GM23338 (cell line): ENCODE results near the gene C11orf21. TPM values are rescaled to one million over a fixed set of nuclear protein-coding genes. Genes with fewer than 3 reads are reported as not detected.

Experiments used
- ATAC-seq: fragments of 200-7000 bp; cut with Tn5 transposase; 3 replicates; pipeline ENCODE4 v1.9.1; 2020
- DNase-seq: peaks from one replicate; pipeline ENCODE4 v3.0.0-alpha.2; 2015; ENCODE audit warnings: low spot score
- H2AFZ ChIP-seq: fragments of 200-600 bp; sonication (generic); 2 replicates; pipeline ENCODE4 v1.8.0; 2016; ENCODE audit warnings: antibody characterized with exemption, mild to moderate bottlenecking, moderate library complexity
- H3F3A ChIP-seq: fragments of 200-600 bp; sonication (generic); replicated peaks from 2 replicates; pipeline ENCODE4 v1.8.0; 2017; ENCODE audit warnings: antibody characterized with exemption, mixed run types, low read depth
- H3K27ac ChIP-seq: fragments of 200-600 bp; sonication (generic); 2 replicates; pipeline ENCODE4 v1.6.1; 2016; ENCODE audit warnings: low read depth
- H3K27me3 ChIP-seq: fragments of 200-600 bp; sonication (generic); 2 replicates; pipeline ENCODE4 v1.8.0; 2016; ENCODE audit warnings: mild to moderate bottlenecking, mixed run types, moderate library complexity; ENCODE audit not compliant: insufficient read depth
- H3K36me3 ChIP-seq: fragments of 200-600 bp; sonication (generic); 2 replicates; pipeline ENCODE4 v1.8.0; 2016; ENCODE audit warnings: mild to moderate bottlenecking; ENCODE audit not compliant: insufficient read depth
- H3K4me1 ChIP-seq: fragments of 200-600 bp; sonication (generic); 2 replicates; pipeline ENCODE4 v1.8.0; 2016; ENCODE audit warnings: mild to moderate bottlenecking, moderate library complexity; ENCODE audit not compliant: insufficient read depth
- H3K4me2 ChIP-seq: fragments of 200-600 bp; sonication (generic); 2 replicates; pipeline ENCODE4 v1.7.1; 2017; ENCODE audit warnings: mixed run types
- H3K4me3 ChIP-seq: fragments of 200-600 bp; sonication (generic); 2 replicates; pipeline ENCODE4 v1.6.1; 2016; ENCODE audit warnings: mixed run types
- H3K79me2 ChIP-seq: fragments of 200-600 bp; sonication (generic); replicated peaks from 2 replicates; pipeline ENCODE4 v1.8.0; 2017; ENCODE audit warnings: mild to moderate bottlenecking; ENCODE audit not compliant: insufficient read depth
- H3K9me2 ChIP-seq: fragments of 200-600 bp; sonication (generic); 2 replicates; pipeline ENCODE4 v1.8.0; 2017; ENCODE audit not compliant: insufficient read depth
- H4K20me1 ChIP-seq: fragments of 200-600 bp; sonication (generic); replicated peaks from 2 replicates; pipeline ENCODE4 v1.8.0; 2017; ENCODE audit warnings: mild to moderate bottlenecking; ENCODE audit not compliant: insufficient read depth
- H3K27ac Mint-ChIP-seq: 2 replicates; pipeline ENCODE4 v1.8.0; 2020; ENCODE audit warnings: inconsistent platforms, mild to moderate bottlenecking, moderate library complexity, mixed read lengths
- H3K27me3 Mint-ChIP-seq: 3 replicates; pipeline ENCODE4 v1.8.0; 2022; ENCODE audit warnings: low read depth, mild to moderate bottlenecking, moderate library complexity, mixed read lengths, inconsistent platforms; ENCODE audit not compliant: insufficient read depth, poor library complexity
- H3K36me3 Mint-ChIP-seq: 3 replicates; pipeline ENCODE4 v1.8.0; 2021; ENCODE audit warnings: low read depth, mild to moderate bottlenecking, inconsistent platforms, moderate library complexity, mixed read lengths
- H3K4me1 Mint-ChIP-seq: 3 replicates; pipeline ENCODE4 v1.8.0; 2020; ENCODE audit warnings: mild to moderate bottlenecking, inconsistent platforms, mixed read lengths
- H3K4me3 Mint-ChIP-seq: 3 replicates; pipeline ENCODE4 v1.8.0; 2021; ENCODE audit warnings: moderate library complexity, mild to moderate bottlenecking, inconsistent platforms, mixed read lengths
- H3K9me3 Mint-ChIP-seq: 3 replicates; pipeline ENCODE4 v1.8.0; 2020; ENCODE audit warnings: moderate library complexity, mild to moderate bottlenecking, inconsistent platforms, mixed read lengths
- EZH2 ChIP-seq: fragments of 200-600 bp; sonication (generic); IDR thresholded peaks from one replicate; pipeline ENCODE4 v1.8.0; 2017; ENCODE audit warnings: antibody characterized with exemption, mild to moderate bottlenecking, low read depth; ENCODE audit not compliant: unreplicated experiment
- JUNB ChIP-seq: IDR thresholded peaks from one replicate; pipeline ENCODE4 v1.6.1; 2016; ENCODE audit warnings: antibody characterized with exemption; ENCODE audit not compliant: unreplicated experiment
- POLR2AphosphoS5 ChIP-seq: IDR thresholded peaks from 2 replicates; pipeline ENCODE4 v1.6.1; 2016; ENCODE audit warnings: antibody characterized with exemption, low read depth
- REST ChIP-seq: IDR thresholded peaks from one replicate; pipeline ENCODE4 v1.6.1; 2018; ENCODE audit warnings: antibody characterized with exemption; ENCODE audit not compliant: unreplicated experiment
- STAT1 ChIP-seq: IDR thresholded peaks from one replicate; pipeline ENCODE4 v1.6.1; 2016; ENCODE audit warnings: antibody characterized with exemption; ENCODE audit not compliant: unreplicated experiment
- ZNF114 ChIP-seq: fragments of 250-450 bp; sonication (Bioruptor Pico); IDR thresholded peaks from 2 replicates; pipeline ENCODE4 v1.5.0; 2020; ENCODE audit warnings: mild to moderate bottlenecking, moderate library complexity
- ZNF331 ChIP-seq: fragments of 250-450 bp; sonication (Bioruptor Pico); IDR thresholded peaks from 2 replicates; pipeline ENCODE4 v1.5.0; 2020; ENCODE audit warnings: low read depth, mild to moderate bottlenecking, moderate library complexity
- polyA plus RNA-seq: library from polyadenylated mRNA; unstranded; fragments of >200 nt; fragmentation: Nextera tagmentation; extraction: Ambion mirVana; gene quantifications from 2 replicates; pipeline ENCODE4 v1.2.1, GENCODE V29; 2016
- total RNA-seq: library from RNA; depleted of rRNA; stranded (reverse); fragments of >200 nt; shearing (Covaris generic); gene quantifications from 2 replicates; pipeline ENCODE4 v1.2.3, GENCODE V29; 2014
- TF ChIP-seq, protein P1 (sequence below): fragments of 250-450 bp; sonication (Bioruptor Pico); IDR thresholded peaks from 2 replicates; pipeline ENCODE4 v1.5.0; 2020; ENCODE audit warnings: mild to moderate bottlenecking, moderate library complexity

C11orf21 gene
- total and polyA plus RNA-seq, 2 experiments from 2014 or later = not detected

GRCh38 chr11:2327032-2327431 lies 25.3 kb upstream of the C11orf21 start:
- Mint-ChIP-seq H3K36me3 (peaks cover 9% of the 10 kb centered on the region; the same call in 2 of the 3 replicates), H3K27me3 (peaks cover 5% of the 10 kb centered on the region), H3K4me1 (no peaks in the 10 kb centered on the region), H3K27ac (no peak overlapping the region), H3K4me3 (no peak overlapping the region), H3K9me3 (peaks cover 19% of the 10 kb centered on the region)
- H3K79me2 ChIP-seq = no peaks in the 10 kb centered on the region
- no peaks in the 10 kb centered on the region for H3K9me2 ChIP-seq
- no peaks in the 10 kb centered on the region for H3F3A ChIP-seq
- H3K4me2 ChIP-seq = no peak overlapping the region
- H4K20me1 ChIP-seq = no peaks in the 10 kb centered on the region
- no peak for TF ChIP-seq JUNB
- TF ChIP-seq STAT1 = no peak
- no peak for TF ChIP-seq REST
- TF ChIP-seq ZNF331 (CRISPR knock-in tag) = no peak
- H3K27me3 ChIP-seq = no peaks in the 10 kb centered on the region
- H3K4me3 ChIP-seq = no peak overlapping the region
- no peak overlapping the region for H2AFZ ChIP-seq
- ATAC-seq = no peak
- no peaks in the 10 kb centered on the region; the same call in 1 of the 2 replicates for H3K36me3 ChIP-seq
- no peaks in the 10 kb centered on the region for H3K4me1 ChIP-seq
- no peak for DNase-seq
- no peak overlapping the region for H3K27ac ChIP-seq

DNA sequence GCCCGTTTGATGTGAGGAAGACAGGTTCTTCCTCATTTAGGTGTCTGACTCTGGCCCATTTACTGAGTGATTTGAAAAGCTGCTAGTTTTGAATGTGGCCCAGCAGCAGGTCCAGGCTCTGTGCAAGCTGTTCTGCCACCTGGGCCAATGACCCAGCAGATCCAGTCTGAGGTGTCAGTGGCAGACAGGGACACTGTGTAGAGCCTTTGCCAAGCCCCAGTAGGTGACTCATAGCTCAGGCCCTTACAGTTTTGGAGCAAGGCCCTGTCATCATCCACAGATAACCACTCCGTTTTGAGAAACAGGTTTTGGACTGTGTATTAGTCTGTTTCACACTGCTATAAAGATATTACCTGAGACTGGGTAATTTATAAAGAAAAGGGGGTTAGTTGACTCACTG lies 24.0 kb upstream of the C11orf21 start:
- TF ChIP-seq POLR2AphosphoS5 (no peak), ZNF331 (CRISPR knock-in tag) (no peak), ZNF114 (CRISPR knock-in tag) (no peak), EZH2 (no peak)
- TF ChIP-seq, protein P1, sequence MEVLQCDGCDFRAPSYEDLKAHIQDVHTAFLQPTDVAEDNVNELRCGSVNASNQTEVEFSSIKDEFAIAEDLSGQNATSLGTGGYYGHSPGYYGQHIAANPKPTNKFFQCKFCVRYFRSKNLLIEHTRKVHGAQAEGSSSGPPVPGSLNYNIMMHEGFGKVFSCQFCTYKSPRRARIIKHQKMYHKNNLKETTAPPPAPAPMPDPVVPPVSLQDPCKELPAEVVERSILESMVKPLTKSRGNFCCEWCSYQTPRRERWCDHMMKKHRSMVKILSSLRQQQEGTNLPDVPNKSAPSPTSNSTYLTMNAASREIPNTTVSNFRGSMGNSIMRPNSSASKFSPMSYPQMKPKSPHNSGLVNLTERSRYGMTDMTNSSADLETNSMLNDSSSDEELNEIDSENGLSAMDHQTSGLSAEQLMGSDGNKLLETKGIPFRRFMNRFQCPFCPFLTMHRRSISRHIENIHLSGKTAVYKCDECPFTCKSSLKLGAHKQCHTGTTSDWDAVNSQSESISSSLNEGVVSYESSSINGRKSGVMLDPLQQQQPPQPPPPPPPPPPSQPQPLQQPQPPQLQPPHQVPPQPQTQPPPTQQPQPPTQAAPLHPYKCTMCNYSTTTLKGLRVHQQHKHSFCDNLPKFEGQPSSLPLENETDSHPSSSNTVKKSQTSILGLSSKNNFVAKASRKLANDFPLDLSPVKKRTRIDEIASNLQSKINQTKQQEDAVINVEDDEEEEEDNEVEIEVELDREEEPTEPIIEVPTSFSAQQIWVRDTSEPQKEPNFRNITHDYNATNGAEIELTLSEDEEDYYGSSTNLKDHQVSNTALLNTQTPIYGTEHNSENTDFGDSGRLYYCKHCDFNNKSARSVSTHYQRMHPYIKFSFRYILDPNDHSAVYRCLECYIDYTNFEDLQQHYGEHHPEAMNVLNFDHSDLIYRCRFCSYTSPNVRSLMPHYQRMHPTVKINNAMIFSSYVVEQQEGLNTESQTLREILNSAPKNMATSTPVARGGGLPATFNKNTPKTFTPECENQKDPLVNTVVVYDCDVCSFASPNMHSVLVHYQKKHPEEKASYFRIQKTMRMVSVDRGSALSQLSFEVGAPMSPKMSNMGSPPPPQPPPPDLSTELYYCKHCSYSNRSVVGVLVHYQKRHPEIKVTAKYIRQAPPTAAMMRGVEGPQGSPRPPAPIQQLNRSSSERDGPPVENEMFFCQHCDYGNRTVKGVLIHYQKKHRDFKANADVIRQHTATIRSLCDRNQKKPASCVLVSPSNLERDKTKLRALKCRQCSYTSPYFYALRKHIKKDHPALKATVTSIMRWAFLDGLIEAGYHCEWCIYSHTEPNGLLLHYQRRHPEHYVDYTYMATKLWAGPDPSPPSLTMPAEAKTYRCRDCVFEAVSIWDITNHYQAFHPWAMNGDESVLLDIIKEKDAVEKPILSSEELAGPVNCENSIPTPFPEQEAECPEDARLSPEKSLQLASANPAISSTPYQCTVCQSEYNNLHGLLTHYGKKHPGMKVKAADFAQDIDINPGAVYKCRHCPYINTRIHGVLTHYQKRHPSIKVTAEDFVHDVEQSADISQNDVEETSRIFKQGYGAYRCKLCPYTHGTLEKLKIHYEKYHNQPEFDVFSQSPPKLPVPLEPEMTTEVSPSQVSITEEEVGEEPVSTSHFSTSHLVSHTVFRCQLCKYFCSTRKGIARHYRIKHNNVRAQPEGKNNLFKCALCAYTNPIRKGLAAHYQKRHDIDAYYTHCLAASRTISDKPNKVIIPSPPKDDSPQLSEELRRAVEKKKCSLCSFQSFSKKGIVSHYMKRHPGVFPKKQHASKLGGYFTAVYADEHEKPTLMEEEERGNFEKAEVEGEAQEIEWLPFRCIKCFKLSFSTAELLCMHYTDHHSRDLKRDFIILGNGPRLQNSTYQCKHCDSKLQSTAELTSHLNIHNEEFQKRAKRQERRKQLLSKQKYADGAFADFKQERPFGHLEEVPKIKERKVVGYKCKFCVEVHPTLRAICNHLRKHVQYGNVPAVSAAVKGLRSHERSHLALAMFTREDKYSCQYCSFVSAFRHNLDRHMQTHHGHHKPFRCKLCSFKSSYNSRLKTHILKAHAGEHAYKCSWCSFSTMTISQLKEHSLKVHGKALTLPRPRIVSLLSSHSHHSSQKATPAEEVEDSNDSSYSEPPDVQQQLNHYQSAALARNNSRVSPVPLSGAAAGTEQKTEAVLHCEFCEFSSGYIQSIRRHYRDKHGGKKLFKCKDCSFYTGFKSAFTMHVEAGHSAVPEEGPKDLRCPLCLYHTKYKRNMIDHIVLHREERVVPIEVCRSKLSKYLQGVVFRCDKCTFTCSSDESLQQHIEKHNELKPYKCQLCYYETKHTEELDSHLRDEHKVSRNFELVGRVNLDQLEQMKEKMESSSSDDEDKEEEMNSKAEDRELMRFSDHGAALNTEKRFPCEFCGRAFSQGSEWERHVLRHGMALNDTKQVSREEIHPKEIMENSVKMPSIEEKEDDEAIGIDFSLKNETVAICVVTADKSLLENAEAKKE (CRISPR knock-in tag) = no peak
- DNase-seq = no peak
- no peak overlapping the region for H3K27ac Mint-ChIP-seq

More for the DNA sequence above, 24.0 kb upstream of the C11orf21 start:
- Histone ChIP-seq H3K4me1 (no peaks in the 10 kb centered on the region), H3K9me2 (no peaks in the 10 kb centered on the region), H2AFZ (no peak overlapping the region), H3K27ac (no peak overlapping the region), H4K20me1 (no peaks in the 10 kb centered on the region), H3K27me3 (no peaks in the 10 kb centered on the region), H3F3A (no peaks in the 10 kb centered on the region), H3K36me3 (no peaks in the 10 kb centered on the region; the same call in 1 of the 2 replicates), H3K4me2 (no peak overlapping the region), H3K79me2 (no peaks in the 10 kb centered on the region), H3K4me3 (no peak overlapping the region)
- Mint-ChIP-seq H3K4me1 (no peaks in the 10 kb centered on the region), H3K27me3 (peaks cover 5% of the 10 kb centered on the region), H3K36me3 (0 out of 3 replicates have a peak, but pooled peaks cover 4% of the 10 kb centered on the region), H3K9me3 (peaks cover 10% of the 10 kb centered on the region), H3K4me3 (no peak overlapping the region)
- no peak for ATAC-seq
